K562 (cell line): ENCODE measurements around the gene ACTN1. TPM values are rescaled to one million over a fixed set of nuclear protein-coding genes. Genes with fewer than 3 reads are reported as not detected.

ENCODE experiments used
- ATAC-seq: fragments of 200-7000 bp; cut with Tn5 transposase; 3 replicates; pipeline ENCODE4 v1.9.1; 2020; ENCODE audit warnings: moderate library complexity
- BruUV-seq: library from RNA; stranded (reverse); fragments of 400-500 nt; replicated peaks from 2 replicates; lab custom pipeline; 2021; lab: Mats Ljungman, UMichigan
- CTCF ChIA-PET: fragments of 300-600 bp; formaldehyde crosslinking; extraction: SDS; loops from one replicate; lab custom pipeline; 2021; ENCODE audit warnings: low intra/inter-chr PET ratio; lab: Yijun Ruan, JAX
- POLR2A ChIA-PET: fragments of 300-600, 350-650 bp; sonication (Branson Sonifier 250); formaldehyde crosslinking; extraction: SDS; loops from one replicate; lab custom pipeline; 2021; ENCODE audit warnings: antibody characterized with exemption, inconsistent platforms; lab: Yijun Ruan, JAX
- DNase-seq, 4 experiments: peaks; one replicate each; pipeline versions ENCODE4 v3.0.0 to v3.0.0-alpha.2; 2011 to 2018; ENCODE audit warnings: low spot score in 3 of 4, mixed read lengths in 3 of 4; ENCODE audit errors: extremely low read depth in 1 of 4
- FAIRE-seq: peaks from 2 replicates; lab custom pipeline; 2011; peaks lifted over from hg19 to GRCh38; lab: Jason Lieb, UNC
- H2AFZ ChIP-seq: 2 replicates; pipeline ENCODE4 v1.6.0; 2011; ENCODE audit warnings: low read depth, low read length, control low read depth, inconsistent platforms
- H3K27ac ChIP-seq: fragments of 200-600 bp; 3 replicates; pipeline ENCODE4 v1.8.0; 2011; ENCODE audit warnings: low read depth, mild to moderate bottlenecking, control low read depth, inconsistent platforms, low read length, moderate library complexity, mixed read lengths; ENCODE audit errors: extremely low read depth
- H3K27me3 ChIP-seq, 2 experiments: fragments of 300-600 bp in 1 of 2; 2 replicates in 1 of 2; 3 replicates in 1 of 2; pipeline versions ENCODE4 v1.6.0 to v1.8.0; 2011; ENCODE audit warnings: inconsistent platforms in 2 of 2, low read length in 2 of 2, mild to moderate bottlenecking in 1 of 2, mixed read lengths in 1 of 2, moderate library complexity in 1 of 2; ENCODE audit not compliant: control insufficient read depth in 2 of 2, insufficient read depth in 2 of 2
- H3K36me3 ChIP-seq: fragments of 300-600 bp; 3 replicates; pipeline ENCODE4 v1.8.0; 2011; ENCODE audit warnings: mild to moderate bottlenecking, low read length, inconsistent platforms; ENCODE audit not compliant: control insufficient read depth, insufficient read depth
- H3K4me1 ChIP-seq, 2 experiments: fragments of 200-600 bp in 1 of 2; replicated peaks in 1 of 2; 2 replicates in 1 of 2; 3 replicates in 1 of 2; pipeline versions ENCODE4 v1.5.1 to v1.8.0; 2011; ENCODE audit warnings: inconsistent platforms in 2 of 2, low read length in 2 of 2, mild to moderate bottlenecking in 1 of 2, mixed read lengths in 1 of 2, moderate library complexity in 1 of 2; ENCODE audit not compliant: control insufficient read depth in 2 of 2, insufficient read depth in 2 of 2
- H3K4me2 ChIP-seq: 2 replicates; pipeline ENCODE4 v1.6.1; 2011; ENCODE audit warnings: low read length, control low read depth, inconsistent platforms, mixed read lengths; ENCODE audit not compliant: insufficient read depth
- H3K4me3 ChIP-seq: fragments of 200-600 bp; sonication (generic), shearing (Covaris generic); 2 replicates; pipeline ENCODE4 v1.5.1; 2016; ENCODE audit warnings: control low read depth, inconsistent platforms
- H3K79me2 ChIP-seq: fragments of 200-600 bp; 3 replicates; pipeline ENCODE4 v1.8.0; 2011; ENCODE audit warnings: low read length, inconsistent platforms; ENCODE audit not compliant: control insufficient read depth, insufficient read depth
- H3K9ac ChIP-seq, 2 experiments: 2 replicates each; pipeline versions ENCODE4 v1.6.0 to v1.6.1; 2011; ENCODE audit warnings: low read depth in 2 of 2, low read length in 2 of 2, control low read depth in 1 of 2, inconsistent platforms in 1 of 2, mild to moderate bottlenecking in 1 of 2, mixed read lengths in 1 of 2; ENCODE audit not compliant: insufficient read depth in 1 of 2
- H3K9me1 ChIP-seq: one replicate; pipeline ENCODE4 v1.6.0; 2011; ENCODE audit warnings: inconsistent platforms, mild to moderate bottlenecking, low read length, moderate library complexity; ENCODE audit not compliant: control insufficient read depth, insufficient read depth
- H3K9me3 ChIP-seq: replicated peaks from 2 replicates; pipeline ENCODE4 v1.5.1; 2011; ENCODE audit warnings: low read depth, low read length, inconsistent platforms; ENCODE audit not compliant: control insufficient read depth, insufficient read depth
- H4K20me1 ChIP-seq: replicated peaks from 2 replicates; pipeline ENCODE4 v1.6.1; 2011; ENCODE audit warnings: low read length, inconsistent platforms, mixed read lengths; ENCODE audit not compliant: control insufficient read depth, insufficient read depth
- FOXM1 ChIP-seq, 2 experiments: fragments of 450-650 bp in 1 of 2; sonication (generic) in 1 of 2; formaldehyde crosslinking in 1 of 2; IDR thresholded peaks; 2 replicates each; pipeline versions ENCODE4 v1.6.1 to v1.9.0; 2017 to 2022; ENCODE audit warnings: low read depth in 2 of 2, mild to moderate bottlenecking in 2 of 2, missing genetic modification reagents in 1 of 2, moderate library complexity in 1 of 2
- NELFE ChIP-seq: IDR thresholded peaks from 2 replicates; pipeline ENCODE4 v1.6.1; 2011; ENCODE audit warnings: mild to moderate bottlenecking; ENCODE audit not compliant: insufficient read depth, insufficient read length
- NFRKB ChIP-seq: fragments of 450-650 bp; IDR thresholded peaks from 2 replicates; pipeline ENCODE4 v1.6.1; 2016; ENCODE audit warnings: low read depth
- SMAD3 ChIP-seq: fragments of 450-650 bp; formaldehyde crosslinking; conservative IDR thresholded peaks from 2 replicates; pipeline ENCODE4 v1.4.0; 2020; ENCODE audit warnings: mild to moderate bottlenecking
- TCFL5 ChIP-seq: fragments of 250-450 bp; sonication (Bioruptor Pico); conservative IDR thresholded peaks from 2 replicates; pipeline ENCODE4 v1.6.1; 2021; ENCODE audit warnings: mild to moderate bottlenecking, moderate library complexity, matching md5 sums
- WGBS: fragments of 100-300 bp; shearing (Covaris generic); methylation state at CpG from one replicate; pipeline ENCODE4 v1.1.6; 2016; ENCODE audit warnings: low coverage, mixed read lengths; ENCODE audit not compliant: insufficient coverage; ENCODE audit errors: missing lambda C conversion rate; 5-methylcytosine and 5-hydroxymethylcytosine counted together
- in situ Hi-C: fragments of 300-500 bp; cut with MboI; formaldehyde crosslinking; loops from 4 replicates; pipeline ENCODE4 v1.15.0; 2018; ENCODE audit warnings: inconsistent platforms, mixed read lengths
- intact Hi-C: fragments of 100-400 bp; cut with micrococcal nuclease; formaldehyde crosslinking; loops from 2 replicates; pipeline ENCODE4 v1.14.2; 2022
- polyA plus RNA-seq, 8 experiments: library from polyadenylated mRNA; depleted of rRNA in 4 of 8; stranded (reverse) in 5 of 8; unstranded in 3 of 8; fragments of >200 nt; fragmentation: Nextera tagmentation in 2 of 8; fragmentation: Illumina TruSeq in 1 of 8; extraction: Ambion mirVana in 2 of 8; extraction: Trizol in 1 of 8; gene quantifications; 2 replicates each; pipeline versions ENCODE4 v1.2.1 to v1.2.3, GENCODE V29; 2011 to 2014; ENCODE audit warnings: inconsistent platforms in 1 of 8, missing spikeins in 1 of 8
- total RNA-seq, 7 experiments: library from RNA; depleted of rRNA in 6 of 7; stranded (reverse); fragments of >200 nt in 6 of 7; fragmentation: Illumina TruSeq in 2 of 7; extraction: Trizol in 2 of 7; gene quantifications; 2 replicates each; pipeline versions ENCODE4 v1.2.1 to v1.2.3, GENCODE V29; 2011 to 2021; ENCODE audit warnings: low replicate concordance in 1 of 7
- TF ChIP-seq, protein P1 (sequence below): sonication (generic); formaldehyde crosslinking; IDR thresholded peaks from 2 replicates; pipeline ENCODE4 v1.8.1; 2023; ENCODE audit warnings: mild to moderate bottlenecking, missing genetic modification reagents

The ACTN1 gene
- total and polyA plus RNA-seq, 9 of the 15 experiments (the other 6 are each of a cell fraction or from before 2014, with no cell fraction given) = 2.2 to 67.7 (median 34.5) TPM

GRCh38 chr14:68976160-68977067 lies 2.7 kb downstream of the ACTN1 start:
- Histone ChIP-seq H3K27me3 (no peaks in the 10 kb centered on the region), H3K9ac (peak overlapping the region; percentile 54 to 83; a peak in 2 of 4 replicates), H3K4me1 (peaks cover 18 to 25% of the 10 kb centered on the region in 2 experiments; a peak in 4 of 5 replicates), H3K4me3 (no peak overlapping the region), H2AFZ (no peak overlapping the region), H3K9me3 (no peaks in the 10 kb centered on the region), H3K36me3 (peaks cover 34% of the 10 kb centered on the region; the same call in 2 of the 3 replicates), H3K79me2 (peaks cover 52% of the 10 kb centered on the region), H4K20me1 (peaks cover 4% of the 10 kb centered on the region), H3K4me2 (no peak overlapping the region), H3K27ac (no peak overlapping the region), H3K9me1 (no peaks in the 10 kb centered on the region)
- FAIRE-seq (no peak), DNase-seq (no peak), ATAC-seq (no peak)
- TF ChIP-seq NFRKB = no peak
- no peak for TF ChIP-seq SMAD3 (CRISPR knock-in tag)
- no peak for TF ChIP-seq NELFE
- TF ChIP-seq, protein P1, sequence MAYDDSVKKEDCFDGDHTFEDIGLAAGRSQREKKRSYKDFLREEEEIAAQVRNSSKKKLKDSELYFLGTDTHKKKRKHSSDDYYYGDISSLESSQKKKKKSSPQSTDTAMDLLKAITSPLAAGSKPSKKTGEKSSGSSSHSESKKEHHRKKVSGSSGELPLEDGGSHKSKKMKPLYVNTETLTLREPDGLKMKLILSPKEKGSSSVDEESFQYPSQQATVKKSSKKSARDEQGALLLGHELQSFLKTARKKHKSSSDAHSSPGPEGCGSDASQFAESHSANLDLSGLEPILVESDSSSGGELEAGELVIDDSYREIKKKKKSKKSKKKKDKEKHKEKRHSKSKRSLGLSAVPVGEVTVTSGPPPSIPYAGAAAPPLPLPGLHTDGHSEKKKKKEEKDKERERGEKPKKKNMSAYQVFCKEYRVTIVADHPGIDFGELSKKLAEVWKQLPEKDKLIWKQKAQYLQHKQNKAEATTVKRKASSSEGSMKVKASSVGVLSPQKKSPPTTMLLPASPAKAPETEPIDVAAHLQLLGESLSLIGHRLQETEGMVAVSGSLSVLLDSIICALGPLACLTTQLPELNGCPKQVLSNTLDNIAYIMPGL (CRISPR knock-in tag) = no peak
- no peak for TF ChIP-seq FOXM1 (IDR thresholded peaks at IDR 0.05; ENCODE audit: low read depth)
- no peak for TF ChIP-seq FOXM1 (CRISPR knock-in tag; IDR thresholded peaks at IDR 0.05; ENCODE audit: low read depth)
- no peak for TF ChIP-seq TCFL5
- TSS peak; percentile 40 for BruUV-seq
- WGBS = 76% methylated on average over 13 of the region's 13 CpGs
- CTCF ChIA-PET = no interaction called here
- intact Hi-C loops = loop anchor here (5.0 kb wide), 1 partner anchor 126 kb away; no protein-coding TSS in a partner anchor
- POLR2A ChIA-PET = interaction anchor here (0.6 to 3.8 kb wide), 6 partner anchors 9 to 123 kb away, joined by 3 to 25 read pairs (median 3); no protein-coding TSS in a partner anchor
- in situ Hi-C loops = no loop called here
